ENCODE data around the gene SULT1C4.

DNA sequence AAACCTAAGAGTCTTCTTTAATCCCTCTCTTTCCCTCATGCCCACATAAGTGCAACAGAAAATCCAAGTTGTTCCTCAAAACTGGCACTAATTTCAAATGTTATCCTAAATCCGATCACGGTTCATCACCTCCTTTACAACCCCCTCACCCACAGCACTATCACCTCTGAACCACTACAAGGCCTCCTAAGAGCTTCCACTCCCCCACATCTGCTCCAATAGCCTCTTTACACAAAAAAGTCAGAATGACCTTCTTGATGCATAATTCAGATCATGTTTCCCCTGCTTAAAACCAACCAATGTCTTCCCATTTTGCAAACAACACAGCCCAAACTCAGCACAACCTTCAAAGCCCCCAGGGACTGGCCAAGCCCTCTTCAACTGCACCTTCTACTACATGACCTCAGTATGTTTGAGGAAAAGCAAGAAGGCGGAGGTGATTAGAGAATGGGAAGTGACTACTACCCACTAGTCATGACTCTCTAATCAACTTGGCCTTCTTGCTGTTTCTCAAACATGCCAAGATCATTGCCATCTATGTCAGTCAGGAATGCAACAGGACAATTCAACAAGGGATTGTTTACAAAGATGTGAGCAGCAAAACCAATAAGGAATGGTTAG is 36.6 kb downstream of the SULT1C4 start:
- TF ChIP-seq POLR2A (IDR thresholded peaks at IDR 0.05) = no peak
- TF ChIP-seq POLR2AphosphoS5 (IDR thresholded peaks at IDR 0.05) = no peak
- TF ChIP-seq, protein P1, sequence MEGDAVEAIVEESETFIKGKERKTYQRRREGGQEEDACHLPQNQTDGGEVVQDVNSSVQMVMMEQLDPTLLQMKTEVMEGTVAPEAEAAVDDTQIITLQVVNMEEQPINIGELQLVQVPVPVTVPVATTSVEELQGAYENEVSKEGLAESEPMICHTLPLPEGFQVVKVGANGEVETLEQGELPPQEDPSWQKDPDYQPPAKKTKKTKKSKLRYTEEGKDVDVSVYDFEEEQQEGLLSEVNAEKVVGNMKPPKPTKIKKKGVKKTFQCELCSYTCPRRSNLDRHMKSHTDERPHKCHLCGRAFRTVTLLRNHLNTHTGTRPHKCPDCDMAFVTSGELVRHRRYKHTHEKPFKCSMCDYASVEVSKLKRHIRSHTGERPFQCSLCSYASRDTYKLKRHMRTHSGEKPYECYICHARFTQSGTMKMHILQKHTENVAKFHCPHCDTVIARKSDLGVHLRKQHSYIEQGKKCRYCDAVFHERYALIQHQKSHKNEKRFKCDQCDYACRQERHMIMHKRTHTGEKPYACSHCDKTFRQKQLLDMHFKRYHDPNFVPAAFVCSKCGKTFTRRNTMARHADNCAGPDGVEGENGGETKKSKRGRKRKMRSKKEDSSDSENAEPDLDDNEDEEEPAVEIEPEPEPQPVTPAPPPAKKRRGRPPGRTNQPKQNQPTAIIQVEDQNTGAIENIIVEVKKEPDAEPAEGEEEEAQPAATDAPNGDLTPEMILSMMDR (IDR thresholded peaks at IDR 0.05) = no peak

Data from breast epithelium (tissue), 3 donors.